Activated CD8-positive, alpha-beta memory T cell treated with anti-CD3 and anti-CD28 coated beads, Interleukin-2, amount 50 U/mL, for 24 hours (primary cell): ENCODE measurements around the gene CASKIN2.
"Not testable (repeated sequence)": the region's sequence is repeated elsewhere in the genome, so short reads cannot be mapped to it uniquely, and the experiment has no call there.

Experiments
- DNase-seq: peaks from one replicate; pipeline ENCODE4 v3.0.0-alpha.2; 2020; ENCODE audit errors: extremely low read depth

Gene CASKIN2

GRCh38 chr17:75490953-75491649, 24.2 kb downstream of the CASKIN2 start:
- no peak for DNase-seq

GRCh38 chr17:75490173-75490743, 25.1 kb downstream of the CASKIN2 start:
- DNase-seq, result no peak

- no peak for DNase-seq
Measured at GRCh38 chr17:75489511-75489955, 25.8 kb downstream of the CASKIN2 start.

GRCh38 chr17:75488693-75489510, 26.4 kb downstream of the CASKIN2 start:
- no peak for DNase-seq

- DNase-seq, result peak; percentile 25
Measured at GRCh38 chr17:75487351-75488070, 27.8 kb downstream of the CASKIN2 start.

- DNase-seq, result no peak
Measured at GRCh38 chr17:75486951-75487350, 28.4 kb downstream of the CASKIN2 start.

- DNase-seq, result no peak
Measured at GRCh38 chr17:75486151-75486550, 29.2 kb downstream of the CASKIN2 start.

GRCh38 chr17:75485688-75486087, 29.6 kb downstream of the CASKIN2 start:
- DNase-seq, result no peak

- DNase-seq, result no peak
Measured at GRCh38 chr17:75482098-75482942, 33.0 kb downstream of the CASKIN2 start.

GRCh38 chr17:75481194-75482068, 33.9 kb downstream of the CASKIN2 start:
- no peak for DNase-seq

- no peak for DNase-seq
Measured at GRCh38 chr17:75480281-75480680, 35.1 kb downstream of the CASKIN2 start.

GRCh38 chr17:75478508-75478907, 36.8 kb downstream of the CASKIN2 start:
- no peak for DNase-seq

- DNase-seq, result not testable (repeated sequence)
Measured at GRCh38 chr17:75477490-75477862, 37.9 kb downstream of the CASKIN2 start.

GRCh38 chr17:75476752-75477489, 38.4 kb downstream of the CASKIN2 start:
- no peak for DNase-seq

- no peak for DNase-seq
Measured at GRCh38 chr17:75476271-75476671, 39.1 kb downstream of the CASKIN2 start.

- no peak for DNase-seq
Measured at GRCh38 chr17:75475851-75476250, 39.5 kb downstream of the CASKIN2 start.

- DNase-seq, result no peak
Measured at GRCh38 chr17:75475144-75475835, 40.0 kb downstream of the CASKIN2 start.

- no peak for DNase-seq
Measured at GRCh38 chr17:75474736-75475135, 40.6 kb downstream of the CASKIN2 start.

- DNase-seq, result no peak
Measured at GRCh38 chr17:75473246-75473645, 42.1 kb downstream of the CASKIN2 start.
